Left kidney (tissue), 2 donors: ENCODE data around the gene PROSER2. TPM values are rescaled to one million over a fixed set of nuclear protein-coding genes. Genes with fewer than 3 reads are reported as not detected.
"Not testable (repeated sequence)": the region's sequence is repeated elsewhere in the genome, so short reads cannot be mapped to it uniquely, and the experiment has no call there.

Experiments used
- DNase-seq: peaks from one replicate; pipeline ENCODE4 v3.0.0-alpha.2; 2013
- polyA plus RNA-seq: library from polyadenylated mRNA; unstranded; fragments of 120-200 nt; gene quantifications from one replicate; pipeline ENCODE4 v1.2.1, GENCODE V29; 2013; ENCODE audit not compliant: insufficient read length

Gene PROSER2
- polyA plus RNA-seq, 1 donor = 4.0 TPM

GRCh38 chr10:11835704-11836103, 12.5 kb downstream of the PROSER2 start:
- no peak for DNase-seq

- no peak for DNase-seq
Observed at GRCh38 chr10:11837372-11838161, 14.4 kb downstream of the PROSER2 start.

DNA sequence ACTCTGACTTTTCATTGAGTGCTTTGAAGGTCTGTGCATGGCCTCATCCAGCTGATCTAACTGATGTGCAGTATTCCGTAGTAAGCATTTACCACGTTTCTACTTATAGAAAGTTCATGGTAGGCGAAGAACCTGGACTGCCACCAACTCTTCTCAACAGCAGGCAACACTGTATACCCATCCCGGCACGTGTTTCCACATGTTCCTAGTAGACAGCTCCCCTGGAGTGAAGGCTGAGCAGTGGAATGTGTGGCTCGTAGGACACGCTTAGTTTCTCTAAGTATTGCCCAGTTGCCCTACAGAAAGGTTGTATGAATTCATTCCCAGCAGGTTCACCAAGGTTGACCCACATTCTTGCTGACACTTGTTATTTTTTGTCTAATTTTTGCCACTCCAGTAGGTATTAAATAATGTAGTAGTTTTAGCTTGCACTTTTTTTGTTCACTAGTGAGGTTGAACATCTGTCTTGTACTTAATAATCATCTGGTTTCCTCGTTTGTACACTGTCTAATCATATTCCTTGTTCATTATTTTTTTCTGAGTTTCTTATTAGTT, 15.2 kb downstream of the PROSER2 start:
- no peak for DNase-seq

DNA sequence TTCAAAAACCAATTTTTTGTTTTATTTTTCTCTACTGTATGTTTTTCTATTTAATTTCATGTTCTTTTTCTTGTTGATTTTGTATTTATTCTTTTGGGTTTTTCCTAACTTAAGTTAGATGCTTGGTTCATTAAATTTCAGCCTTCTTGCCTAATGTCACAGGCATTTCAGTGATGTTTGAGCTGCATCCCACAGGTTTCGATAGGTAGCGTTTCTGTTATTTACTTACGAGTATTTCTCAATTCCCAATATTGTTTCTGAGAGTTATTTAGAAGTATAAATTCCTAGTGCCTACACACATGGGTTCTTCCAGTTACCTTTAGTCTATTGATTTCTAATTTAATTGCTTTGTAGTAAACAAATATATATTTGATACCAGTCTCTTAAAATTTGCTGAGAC, 18.2 kb downstream of the PROSER2 start:
- no peak for DNase-seq

- DNase-seq = no peak
Observed at GRCh38 chr10:11842411-11842810, 19.3 kb downstream of the PROSER2 start.

- no peak for DNase-seq
Observed at GRCh38 chr10:11845113-11845512, 22.0 kb downstream of the PROSER2 start.

DNA sequence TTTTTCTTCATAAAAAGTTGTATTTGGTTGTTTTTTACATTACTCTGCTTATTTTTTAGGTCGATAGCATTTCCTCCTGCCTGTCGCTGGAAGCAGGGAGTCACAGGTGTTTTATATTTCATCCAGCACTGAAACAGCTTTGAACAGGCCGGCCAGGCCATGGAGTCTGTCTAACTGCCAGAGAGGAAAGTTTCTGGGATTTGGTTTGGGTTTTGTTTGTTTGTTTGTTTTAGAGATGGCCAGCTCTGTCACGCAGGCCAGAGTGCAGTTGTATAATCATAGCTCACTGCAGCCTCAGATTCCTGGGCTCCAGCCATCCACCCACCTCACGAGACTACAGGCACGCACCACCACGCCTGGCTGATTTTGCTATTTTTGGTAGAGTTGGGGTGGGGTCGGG, 23.4 kb downstream of the PROSER2 start:
- no peak for DNase-seq

- no peak for DNase-seq
Observed at GRCh38 chr10:11849277-11849676, 26.1 kb downstream of the PROSER2 start.

GRCh38 chr10:11849911-11850310, 26.8 kb downstream of the PROSER2 start:
- DNase-seq = no peak

GRCh38 chr10:11851910-11852309, 28.8 kb downstream of the PROSER2 start:
- DNase-seq = no peak

DNA sequence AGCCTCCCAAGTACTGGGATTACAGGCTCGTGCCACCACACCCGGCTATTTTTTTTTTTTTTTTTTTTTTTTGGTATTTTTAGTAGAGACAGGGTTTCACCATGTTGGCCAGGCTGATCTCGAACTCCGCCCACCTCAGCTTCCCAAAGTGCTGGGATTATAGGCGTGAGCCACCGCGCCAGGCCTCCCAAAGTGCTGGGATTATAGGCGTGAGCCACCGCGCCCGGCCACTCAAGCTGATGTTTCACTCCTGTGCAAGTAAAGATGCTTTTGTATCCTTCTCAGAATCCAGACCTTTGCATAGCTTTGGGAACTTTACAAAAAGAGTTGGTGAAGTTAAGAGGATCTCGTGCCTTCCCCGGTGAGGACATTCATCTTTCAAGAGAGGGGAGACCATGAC, 29.5 kb downstream of the PROSER2 start:
- not testable (repeated sequence) for DNase-seq

GRCh38 chr10:11853468-11853867, 30.3 kb downstream of the PROSER2 start:
- DNase-seq = no peak

- no peak for DNase-seq
Observed at GRCh38 chr10:11854301-11854700, 31.1 kb downstream of the PROSER2 start.

DNA sequence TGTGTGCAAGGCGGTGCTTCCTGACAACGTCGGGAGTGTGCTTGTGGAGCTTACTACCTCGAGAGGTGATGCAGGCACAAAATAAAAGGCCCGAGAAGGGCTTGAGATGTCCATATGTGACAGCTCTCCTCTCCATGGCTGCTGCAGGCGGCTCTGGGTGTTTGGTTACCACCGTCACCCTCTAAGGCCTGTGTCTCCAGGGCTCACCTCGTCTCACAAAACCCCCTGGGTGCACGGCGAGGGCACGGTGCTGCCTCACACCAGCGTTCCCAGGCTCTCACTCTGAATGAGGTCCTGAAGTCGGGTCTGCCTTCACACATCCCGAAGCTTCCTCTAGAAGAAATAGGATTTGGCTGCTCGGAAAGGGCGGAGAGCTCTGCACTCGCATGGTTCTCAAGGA, 32.9 kb downstream of the PROSER2 start:
- no peak for DNase-seq

- DNase-seq = no peak
Observed at GRCh38 chr10:11856678-11857077, 33.5 kb downstream of the PROSER2 start.

GRCh38 chr10:11858093-11858492, 34.9 kb downstream of the PROSER2 start:
- no peak for DNase-seq

- DNase-seq = no peak
Observed at GRCh38 chr10:11861341-11861740, 38.2 kb downstream of the PROSER2 start.

DNA sequence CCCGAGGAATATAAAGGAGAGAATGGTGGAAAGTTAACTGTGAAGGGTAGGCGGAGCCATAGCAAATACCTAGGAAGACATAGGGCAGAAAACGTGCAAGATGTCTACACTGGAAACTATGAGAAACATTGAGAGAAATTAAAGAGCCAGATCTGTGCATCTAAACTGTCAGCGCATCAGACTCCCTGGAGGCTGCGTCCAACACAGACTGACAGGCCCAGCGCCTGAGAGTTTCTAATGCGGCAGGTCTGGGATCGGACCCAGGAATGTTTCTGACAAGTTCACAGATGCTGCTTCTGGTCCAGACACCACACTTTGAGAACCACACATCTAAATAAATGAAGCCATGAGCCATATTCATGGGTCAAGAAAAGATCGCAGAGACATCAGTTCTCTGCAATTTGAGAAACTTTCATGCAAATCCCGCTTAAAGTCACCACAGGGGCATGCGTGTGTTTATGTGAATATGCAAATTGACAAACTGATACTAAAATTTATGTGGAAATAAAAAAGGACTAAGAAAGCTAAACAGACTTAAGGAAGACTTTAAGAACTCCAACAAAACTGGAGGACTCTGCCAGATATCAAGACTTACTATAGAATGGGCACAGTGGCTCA, 38.8 kb downstream of the PROSER2 start:
- no peak for DNase-seq

DNA sequence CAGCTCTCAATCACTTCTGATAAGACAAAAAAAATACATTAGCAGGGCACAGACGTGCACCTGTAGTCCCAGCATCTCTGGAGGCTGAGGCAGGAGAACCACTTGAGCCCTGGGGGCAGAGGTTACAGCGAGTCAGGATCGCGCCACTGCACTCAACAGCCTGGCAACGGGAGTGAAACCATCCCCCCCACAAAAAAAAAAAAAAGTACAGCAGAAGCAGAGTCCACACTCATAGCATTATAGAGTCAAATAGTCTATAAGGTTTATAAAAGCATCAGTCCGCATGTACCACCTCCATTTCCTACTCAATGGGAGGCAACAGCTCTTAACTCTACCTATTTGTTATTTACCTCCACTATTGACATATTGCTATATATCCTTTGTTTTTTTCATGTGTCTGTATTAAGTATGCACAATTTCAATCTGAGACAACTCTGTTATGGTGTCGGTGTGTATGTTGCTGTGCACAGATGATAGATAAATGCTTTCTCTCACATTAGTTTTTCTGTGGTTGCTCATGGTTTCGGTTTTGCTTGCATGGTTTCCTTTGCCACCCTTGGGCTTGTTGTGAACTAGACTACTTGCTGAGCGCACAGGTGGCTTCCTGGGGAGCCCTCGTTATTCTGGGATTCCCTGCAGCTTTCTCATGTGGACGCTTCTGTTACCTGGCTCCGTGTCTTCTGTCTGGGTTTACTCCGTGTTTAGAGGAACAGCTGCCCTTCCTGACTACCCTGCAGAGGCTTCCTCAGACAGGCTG, 40.4 kb downstream of the PROSER2 start:
- DNase-seq = no peak

- DNase-seq = no peak
Observed at GRCh38 chr10:11864727-11865126, 41.6 kb downstream of the PROSER2 start.

DNA sequence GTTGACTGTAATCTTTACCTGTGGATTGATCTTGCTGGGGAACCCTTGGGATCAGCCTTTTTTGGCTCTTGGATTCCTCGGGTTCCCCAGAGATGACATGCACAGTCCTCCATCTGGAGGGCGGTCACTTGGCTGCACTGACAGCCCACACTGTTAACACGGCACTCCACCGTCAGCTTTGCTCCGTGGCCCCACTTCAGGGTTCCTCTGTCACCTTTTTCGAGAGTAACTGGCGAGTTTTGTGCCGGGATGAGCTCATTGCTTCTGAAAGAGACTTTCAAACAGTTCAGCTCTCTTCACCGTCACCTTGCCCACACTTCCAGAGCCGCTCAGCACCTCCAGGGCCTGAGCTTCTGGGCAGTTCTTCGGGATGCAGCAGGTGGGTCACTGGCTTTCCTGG, 42.4 kb downstream of the PROSER2 start:
- DNase-seq = no peak

- no peak for DNase-seq
Observed at GRCh38 chr10:11866199-11866925, 43.2 kb downstream of the PROSER2 start.
